Hepatocyte (in vitro differentiated cells): ENCODE measurements around the gene HMGCS2. TPM values are rescaled to one million over a fixed set of nuclear protein-coding genes. Genes with fewer than 3 reads are reported as not detected.
A peak's percentile ranks its signal among the peaks of the same experiment; 100 is the strongest.

Source experiments
- DNase-seq: peaks from one replicate; pipeline ENCODE4 v3.0.0-alpha.2; 2016; ENCODE audit warnings: low spot score
- H2AFZ ChIP-seq: fragments of 200-600 bp; sonication (generic); 2 replicates; pipeline ENCODE4 v1.6.0; 2016; ENCODE audit warnings: antibody characterized with exemption, mild to moderate bottlenecking
- H3K27ac ChIP-seq: fragments of 200-600 bp; sonication (generic); 2 replicates; pipeline ENCODE4 v1.5.1; 2016; ENCODE audit warnings: mild to moderate bottlenecking
- H3K27me3 ChIP-seq: fragments of 200-600 bp; sonication (generic); 2 replicates; pipeline ENCODE4 v1.6.1; 2016
- H3K36me3 ChIP-seq: fragments of 200-600 bp; sonication (generic); replicated peaks from 2 replicates; pipeline ENCODE4 v1.5.1; 2016; ENCODE audit warnings: low read depth; ENCODE audit not compliant: insufficient read depth
- H3K4me1 ChIP-seq: fragments of 200-600 bp; sonication (generic); 2 replicates; pipeline ENCODE4 v1.5.1; 2016; ENCODE audit warnings: mild to moderate bottlenecking, moderate library complexity; ENCODE audit not compliant: insufficient read depth
- H3K4me2 ChIP-seq: fragments of 200-600 bp; sonication (generic); 2 replicates; pipeline ENCODE4 v1.6.0; 2016
- H3K4me3 ChIP-seq: fragments of 200-600 bp; sonication (generic); 2 replicates; pipeline ENCODE4 v1.5.1; 2016; ENCODE audit warnings: mild to moderate bottlenecking
- H3K79me2 ChIP-seq: fragments of 200-600 bp; sonication (generic); 2 replicates; pipeline ENCODE4 v1.6.0; 2017; ENCODE audit warnings: mild to moderate bottlenecking
- H3K9me2 ChIP-seq: fragments of 200-600 bp; sonication (generic); replicated peaks from 2 replicates; pipeline ENCODE4 v1.6.0; 2017; ENCODE audit warnings: mild to moderate bottlenecking; ENCODE audit not compliant: insufficient read depth
- H3K9me3 ChIP-seq: fragments of 200-600 bp; sonication (generic); 2 replicates; pipeline ENCODE4 v1.5.1; 2016; ENCODE audit warnings: low read depth, mild to moderate bottlenecking
- H4K20me1 ChIP-seq: fragments of 200-600 bp; sonication (generic); 2 replicates; pipeline ENCODE4 v1.6.0; 2016; ENCODE audit warnings: mild to moderate bottlenecking; ENCODE audit not compliant: insufficient read depth, poor library complexity, severe bottlenecking
- CTCF ChIP-seq: fragments of 200-600 bp; sonication (generic); IDR thresholded peaks from 2 replicates; pipeline ENCODE4 v1.5.1; 2016; ENCODE audit warnings: antibody characterized with exemption, mild to moderate bottlenecking; ENCODE audit not compliant: poor library complexity
- EZH2 ChIP-seq: fragments of 200-600 bp; sonication (generic); IDR thresholded peaks from 2 replicates; pipeline ENCODE4 v1.6.1; 2016; ENCODE audit warnings: antibody characterized with exemption, mild to moderate bottlenecking, borderline replicate concordance
- EZH2phosphoT487 ChIP-seq: fragments of 200-600 bp; sonication (generic); IDR thresholded peaks from one replicate; pipeline ENCODE4 v1.6.1; 2018; ENCODE audit warnings: antibody characterized with exemption, mild to moderate bottlenecking, low read depth, moderate library complexity; ENCODE audit not compliant: unreplicated experiment, severe bottlenecking
- WGBS: methylation state at CpG from one replicate; pipeline ENCODE4 v1.1.6; 2016; ENCODE audit warnings: low lambda C conversion rate; ENCODE audit errors: missing lambda C conversion rate; 5-methylcytosine and 5-hydroxymethylcytosine counted together
- polyA plus RNA-seq: library from polyadenylated mRNA; unstranded; fragments of >200 nt; fragmentation: Nextera tagmentation; extraction: Ambion mirVana; gene quantifications from 2 replicates; pipeline ENCODE4 v1.2.1, GENCODE V29; 2016
- total RNA-seq: library from RNA; depleted of rRNA; stranded (reverse); fragments of >200 nt; gene quantifications from 2 replicates; pipeline ENCODE4 v1.2.3, GENCODE V29; 2014

HMGCS2 gene
- total and polyA plus RNA-seq, 2 experiments from 2014 or later = 167 to 188 TPM

- H3K4me3 ChIP-seq = no peak overlapping the region
- DNase-seq = no peak
- H2AFZ ChIP-seq = no peak overlapping the region
- H3K27ac ChIP-seq = peak overlapping the region; percentile 55
- TF ChIP-seq EZH2 (no peak), EZH2phosphoT487 (no peak), CTCF (no peak)
- no peaks in the 10 kb centered on the region for H3K9me3 ChIP-seq
- peaks cover 28% of the 10 kb centered on the region for H3K79me2 ChIP-seq
- peaks cover 4% of the 10 kb centered on the region for H3K4me1 ChIP-seq
- H3K27me3 ChIP-seq = no peaks in the 10 kb centered on the region
- no peak overlapping the region for H3K4me2 ChIP-seq
- WGBS = 73% methylated on average over 1 of the region's 1 CpG
- H3K9me2 ChIP-seq = no peaks in the 10 kb centered on the region
- H4K20me1 ChIP-seq = peaks cover 10% of the 10 kb centered on the region
- no peaks in the 10 kb centered on the region for H3K36me3 ChIP-seq
Measured at GRCh38 chr1:119727991-119728390, 40.7 kb downstream of the HMGCS2 start.

DNA sequence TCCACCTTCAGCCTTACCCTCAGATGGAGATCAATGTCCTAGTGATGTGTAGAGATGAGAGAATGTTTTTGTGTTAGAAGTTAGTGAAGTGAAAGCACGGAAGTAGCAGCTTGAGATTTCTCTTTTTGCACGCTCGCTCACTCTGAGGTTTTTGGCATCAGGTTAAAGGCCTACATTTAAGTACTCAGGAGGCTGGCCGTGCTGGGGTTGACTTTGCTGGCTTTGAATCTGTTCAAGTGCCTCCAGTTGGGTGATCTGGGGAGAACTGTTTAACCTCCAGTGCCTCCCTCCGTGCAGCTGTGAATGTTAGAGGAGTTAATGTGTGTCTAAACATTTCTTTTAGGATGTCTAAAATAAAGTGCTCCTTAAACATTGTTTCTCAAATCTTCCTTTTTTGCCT, 43.1 kb downstream of the HMGCS2 start:
- H3K4me1 ChIP-seq = peaks cover 25% of the 10 kb centered on the region
- H3K79me2 ChIP-seq = peaks cover 39% of the 10 kb centered on the region
- no peaks in the 10 kb centered on the region for H3K9me2 ChIP-seq
- no peak overlapping the region for H2AFZ ChIP-seq
- H3K36me3 ChIP-seq = no peaks in the 10 kb centered on the region
- WGBS = 91% methylated on average over 5 of the region's 5 CpGs
- no peak overlapping the region for H3K4me3 ChIP-seq
- DNase-seq = no peak
- no peaks in the 10 kb centered on the region for H3K27me3 ChIP-seq
- H3K9me3 ChIP-seq = no peaks in the 10 kb centered on the region
- peaks cover 17% of the 10 kb centered on the region for H4K20me1 ChIP-seq
- H3K4me2 ChIP-seq = no peak overlapping the region
- TF ChIP-seq EZH2 (no peak), EZH2phosphoT487 (no peak), CTCF (no peak)
- no peak overlapping the region for H3K27ac ChIP-seq

GRCh38 chr1:119724611-119725218, 44.0 kb downstream of the HMGCS2 start:
- Histone ChIP-seq H3K9me2 (no peaks in the 10 kb centered on the region), H2AFZ (no peak overlapping the region), H3K79me2 (peaks cover 45% of the 10 kb centered on the region), H3K27me3 (no peaks in the 10 kb centered on the region), H3K4me1 (peaks cover 25% of the 10 kb centered on the region), H3K4me3 (no peak overlapping the region), H3K4me2 (no peak overlapping the region), H3K9me3 (no peaks in the 10 kb centered on the region), H3K36me3 (no peaks in the 10 kb centered on the region), H4K20me1 (peaks cover 24% of the 10 kb centered on the region), H3K27ac (peak overlapping the region; percentile 76)
- 90% methylated on average over 8 of the region's 8 CpGs for WGBS
- no peak for TF ChIP-seq EZH2phosphoT487
- no peak for TF ChIP-seq EZH2
- no peak for TF ChIP-seq CTCF
- no peak for DNase-seq
